Endothelial cell of umbilical vein (primary cell): ENCODE results near the gene IKZF1.

Experiments
- EZH2 ChIP-seq: IDR thresholded peaks from 2 replicates; pipeline ENCODE4 v1.6.1; 2012; ENCODE audit warnings: borderline replicate concordance, low read depth, mild to moderate bottlenecking, moderate library complexity, low read length, inconsistent platforms; ENCODE audit not compliant: severe bottlenecking
- JUN ChIP-seq: IDR thresholded peaks from 2 replicates; pipeline ENCODE4 v1.6.1; 2011; ENCODE audit warnings: borderline replicate concordance, low read depth; ENCODE audit not compliant: insufficient read length, insufficient read depth
- MYC ChIP-seq: IDR thresholded peaks from one replicate; pipeline ENCODE4 v1.6.1; 2011; ENCODE audit warnings: mild to moderate bottlenecking, low read depth, low read length
- POLR2A ChIP-seq: IDR thresholded peaks from 2 replicates; pipeline ENCODE4 v1.6.1; 2012; ENCODE audit warnings: low read depth, mild to moderate bottlenecking, control low read depth, low read length
- POLR2AphosphoS5 ChIP-seq: IDR thresholded peaks from 2 replicates; pipeline ENCODE4 v1.6.1; 2012; ENCODE audit warnings: low read depth, mild to moderate bottlenecking, control low read depth, low read length, moderate library complexity; ENCODE audit not compliant: insufficient read depth
- TF ChIP-seq, protein P1 (sequence below), 2 donors: IDR thresholded peaks; 1 replicate in 1 of 2; 2 replicates in 1 of 2; pipeline ENCODE4 v1.5.1; 2011; ENCODE audit warnings: low read length in 2 of 2, mild to moderate bottlenecking in 2 of 2, moderate library complexity in 2 of 2, control low read depth in 1 of 2, inconsistent platforms in 1 of 2, low read depth in 1 of 2; ENCODE audit not compliant: insufficient read depth in 1 of 2; ENCODE audit errors: extremely low read depth in 1 of 2
- TF ChIP-seq, protein P2 (sequence below): IDR thresholded peaks from 2 replicates; pipeline ENCODE4 v1.6.1; 2011; ENCODE audit not compliant: insufficient read depth, insufficient read length

DNA sequence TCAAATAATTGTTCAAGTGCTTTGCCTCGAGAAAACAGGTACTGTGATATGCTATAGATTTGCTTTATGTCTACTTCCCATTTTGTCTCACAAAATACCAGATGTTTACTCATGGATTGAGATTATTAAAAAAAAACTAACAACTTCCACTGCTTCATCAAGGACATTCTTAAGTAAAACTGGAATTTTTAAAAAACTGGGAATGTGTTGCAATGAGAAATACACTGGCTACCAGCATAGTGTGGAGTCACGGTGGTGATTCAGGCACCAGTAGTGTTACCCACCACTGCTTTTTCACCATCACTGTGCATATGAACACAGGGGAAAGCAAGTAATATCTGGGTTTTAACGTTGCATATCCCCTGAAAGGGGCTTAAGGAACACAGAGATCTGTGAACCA lies 124.4 kb downstream of the IKZF1 start:
- TF ChIP-seq, protein P1, sequence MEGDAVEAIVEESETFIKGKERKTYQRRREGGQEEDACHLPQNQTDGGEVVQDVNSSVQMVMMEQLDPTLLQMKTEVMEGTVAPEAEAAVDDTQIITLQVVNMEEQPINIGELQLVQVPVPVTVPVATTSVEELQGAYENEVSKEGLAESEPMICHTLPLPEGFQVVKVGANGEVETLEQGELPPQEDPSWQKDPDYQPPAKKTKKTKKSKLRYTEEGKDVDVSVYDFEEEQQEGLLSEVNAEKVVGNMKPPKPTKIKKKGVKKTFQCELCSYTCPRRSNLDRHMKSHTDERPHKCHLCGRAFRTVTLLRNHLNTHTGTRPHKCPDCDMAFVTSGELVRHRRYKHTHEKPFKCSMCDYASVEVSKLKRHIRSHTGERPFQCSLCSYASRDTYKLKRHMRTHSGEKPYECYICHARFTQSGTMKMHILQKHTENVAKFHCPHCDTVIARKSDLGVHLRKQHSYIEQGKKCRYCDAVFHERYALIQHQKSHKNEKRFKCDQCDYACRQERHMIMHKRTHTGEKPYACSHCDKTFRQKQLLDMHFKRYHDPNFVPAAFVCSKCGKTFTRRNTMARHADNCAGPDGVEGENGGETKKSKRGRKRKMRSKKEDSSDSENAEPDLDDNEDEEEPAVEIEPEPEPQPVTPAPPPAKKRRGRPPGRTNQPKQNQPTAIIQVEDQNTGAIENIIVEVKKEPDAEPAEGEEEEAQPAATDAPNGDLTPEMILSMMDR (IDR thresholded peaks at IDR 0.05; ENCODE audit: extremely low read depth in 1 of 2, insufficient read depth in 1 of 2, low read depth in 1 of 2, low read length in 2 of 2): no peak
- no peak for TF ChIP-seq POLR2AphosphoS5
- TF ChIP-seq JUN: no peak
- TF ChIP-seq, protein P2, sequence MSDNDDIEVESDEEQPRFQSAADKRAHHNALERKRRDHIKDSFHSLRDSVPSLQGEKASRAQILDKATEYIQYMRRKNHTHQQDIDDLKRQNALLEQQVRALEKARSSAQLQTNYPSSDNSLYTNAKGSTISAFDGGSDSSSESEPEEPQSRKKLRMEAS: no peak
- TF ChIP-seq POLR2A: no peak
- TF ChIP-seq MYC: no peak
- no peak for TF ChIP-seq EZH2
